HEK293T (cell line): ENCODE data around the gene DMAC2L.

Experiments
- CTCF ChIA-PET: fragments of 350-600 bp; formaldehyde crosslinking; extraction: SDS; loops from one replicate; lab custom pipeline; 2021; ENCODE audit warnings: antibody characterized with exemption, inconsistent platforms; lab: Yijun Ruan, JAX
- POLR2A ChIA-PET: fragments of 350-600 bp; formaldehyde crosslinking; extraction: SDS; loops from one replicate; lab custom pipeline; 2020; ENCODE audit warnings: antibody characterized with exemption, inconsistent platforms; lab: Yijun Ruan, JAX
- DNase-seq: peaks from one replicate; pipeline ENCODE4 v3.0.0; 2012; ENCODE audit warnings: mixed read lengths; ENCODE audit errors: extremely low spot score
- ARNT ChIP-seq: fragments of 450-650 bp; IDR thresholded peaks from 2 replicates; pipeline ENCODE4 v1.6.1; 2017; ENCODE audit warnings: mild to moderate bottlenecking
- BHLHE40 ChIP-seq: fragments of 450-650 bp; IDR thresholded peaks from 2 replicates; pipeline ENCODE4 v1.6.1; 2016; ENCODE audit warnings: mild to moderate bottlenecking, moderate library complexity, borderline replicate concordance
- CTBP1 ChIP-seq: fragments of 450-650 bp; IDR thresholded peaks from 2 replicates; pipeline ENCODE4 v1.6.1; 2016; ENCODE audit warnings: borderline replicate concordance
- ELF4 ChIP-seq: fragments of 450-650 bp; IDR thresholded peaks from 2 replicates; pipeline ENCODE4 v1.6.1; 2017; ENCODE audit warnings: antibody characterized with exemption
- FOXA1 ChIP-seq: fragments of 450-650 bp; IDR thresholded peaks from 2 replicates; pipeline ENCODE4 v1.6.1; 2016; ENCODE audit warnings: mild to moderate bottlenecking
- FOXK2 ChIP-seq: fragments of 450-650 bp; IDR thresholded peaks from 2 replicates; pipeline ENCODE4 v1.6.1; 2016; ENCODE audit warnings: mild to moderate bottlenecking
- FOXM1 ChIP-seq: fragments of 450-650 bp; IDR thresholded peaks from 2 replicates; pipeline ENCODE4 v1.6.1; 2017; ENCODE audit warnings: mild to moderate bottlenecking, borderline replicate concordance
- HDGF ChIP-seq: fragments of 450-650 bp; IDR thresholded peaks from 2 replicates; pipeline ENCODE4 v1.6.1; 2017; ENCODE audit warnings: antibody characterized with exemption, borderline replicate concordance
- L3MBTL2 ChIP-seq: fragments of 450-650 bp; conservative IDR thresholded peaks from 2 replicates; pipeline ENCODE4 v1.6.1; 2016; ENCODE audit warnings: mild to moderate bottlenecking
- LEF1 ChIP-seq: fragments of 450-650 bp; IDR thresholded peaks from 2 replicates; pipeline ENCODE4 v1.6.1; 2017; ENCODE audit warnings: mild to moderate bottlenecking, borderline replicate concordance
- NFRKB ChIP-seq: fragments of 450-650 bp; IDR thresholded peaks from 2 replicates; pipeline ENCODE4 v1.6.1; 2016; ENCODE audit warnings: mild to moderate bottlenecking, moderate library complexity
- PKNOX1 ChIP-seq: fragments of 450-650 bp; IDR thresholded peaks from 2 replicates; pipeline ENCODE4 v1.6.1; 2016
- SP1 ChIP-seq: fragments of 450-650 bp; IDR thresholded peaks from 2 replicates; pipeline ENCODE4 v1.6.1; 2017
- SUZ12 ChIP-seq: fragments of 450-650 bp; IDR thresholded peaks from 2 replicates; pipeline ENCODE4 v1.6.1; 2016; ENCODE audit warnings: mild to moderate bottlenecking
- TARDBP ChIP-seq: fragments of 450-650 bp; IDR thresholded peaks from 2 replicates; pipeline ENCODE4 v1.6.1; 2016
- ZNF384 ChIP-seq: fragments of 450-650 bp; IDR thresholded peaks from 2 replicates; pipeline ENCODE4 v1.6.1; 2016

Gene DMAC2L

DNA sequence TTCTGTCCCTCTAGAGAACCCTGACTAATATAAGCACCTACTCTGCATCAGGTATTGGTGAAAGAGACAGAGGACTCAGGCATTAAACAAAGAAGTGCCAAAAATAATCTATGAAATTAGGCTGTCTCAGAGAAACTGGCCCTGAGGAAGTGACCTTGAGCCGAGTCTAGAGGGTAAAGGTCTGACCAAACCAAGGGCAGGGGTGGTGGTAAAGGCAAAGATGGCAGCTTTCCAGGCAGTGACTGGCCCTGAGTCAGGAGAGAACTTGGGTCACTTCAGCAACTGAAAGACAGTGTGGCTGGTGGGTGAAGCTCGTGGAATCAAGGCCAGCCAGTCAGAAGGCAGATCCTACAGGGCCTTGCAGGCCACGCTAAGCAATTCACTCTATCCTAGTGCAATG, 54.0 kb downstream of the DMAC2L start:
- no peak for DNase-seq
- ChIA-PET POLR2A (interaction anchor here (0.5 kb wide), 1 partner anchor 170 kb away, joined by 3 read pairs; no protein-coding TSS in a partner anchor), CTCF (no interaction called here)
- TF ChIP-seq LEF1 (no peak), PKNOX1 (no peak), BHLHE40 (no peak), ELF4 (no peak), CTBP1 (no peak), FOXA1 (no peak), SP1 (no peak), FOXK2 (no peak), SUZ12 (no peak), ARNT (no peak), L3MBTL2 (no peak), NFRKB (no peak), FOXM1 (no peak), ZNF384 (no peak), HDGF (no peak), TARDBP (no peak)

- POLR2A ChIA-PET = interaction anchor here (0.5 kb wide), 1 partner anchor 169 kb away, joined by 3 read pairs; no protein-coding TSS in a partner anchor
- no peak for DNase-seq
- TF ChIP-seq PKNOX1 = no peak
- no peak for TF ChIP-seq ZNF384
- TF ChIP-seq LEF1 = no peak
- no peak for TF ChIP-seq L3MBTL2
- no peak for TF ChIP-seq TARDBP
- no peak for TF ChIP-seq SUZ12
- no peak for TF ChIP-seq FOXM1
- no peak for TF ChIP-seq HDGF
- no peak for TF ChIP-seq FOXK2
- no peak for TF ChIP-seq NFRKB
- TF ChIP-seq CTBP1 = no peak
- TF ChIP-seq SP1 = no peak
- CTCF ChIA-PET = no interaction called here
These were observed 54.5 kb downstream of the DMAC2L start for GRCh38 chr14:50366589-50366988.

DNA sequence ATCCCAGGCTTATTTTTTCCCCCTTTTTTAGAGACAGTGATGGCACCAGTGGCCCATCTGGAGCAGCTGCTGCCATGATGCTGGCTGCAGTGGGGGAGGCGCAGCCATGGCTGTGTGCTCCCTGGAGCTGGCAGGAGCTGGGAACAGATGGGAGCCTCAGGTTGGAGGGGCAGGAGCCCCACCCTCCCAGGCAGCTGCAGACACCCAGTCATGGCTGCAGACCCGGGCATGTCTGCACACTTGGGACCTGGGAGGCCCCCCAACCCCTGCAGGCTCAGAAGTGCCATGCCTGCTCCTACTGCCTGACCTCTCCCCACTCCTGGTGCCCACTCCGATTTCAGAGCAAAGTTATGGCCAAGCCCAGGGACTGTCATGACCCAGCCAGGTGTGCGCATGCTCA, 59.4 kb downstream of the DMAC2L start:
- CTCF ChIA-PET = no interaction called here
- TF ChIP-seq SP1 (no peak), ZNF384 (no peak), FOXM1 (no peak), L3MBTL2 (no peak), TARDBP (no peak), CTBP1 (no peak), LEF1 (no peak), FOXK2 (no peak), NFRKB (no peak), PKNOX1 (no peak), BHLHE40 (no peak), ARNT (no peak), FOXA1 (no peak), SUZ12 (no peak), HDGF (no peak), ELF4 (no peak)
- POLR2A ChIA-PET = no interaction called here
- DNase-seq = no peak

- DNase-seq = no peak
These were observed 61.8 kb downstream of the DMAC2L start for GRCh38 chr14:50373959-50374358.

GRCh38 chr14:50375760-50376159, 63.6 kb downstream of the DMAC2L start:
- no peak for DNase-seq
- TF ChIP-seq SP1 = no peak
- TF ChIP-seq ELF4 = no peak
- TF ChIP-seq FOXA1 = no peak
- no peak for TF ChIP-seq BHLHE40
- TF ChIP-seq LEF1 = no peak
- no peak for TF ChIP-seq NFRKB
- TF ChIP-seq TARDBP = no peak
- TF ChIP-seq SUZ12 = no peak
- TF ChIP-seq HDGF = no peak
- no peak for TF ChIP-seq CTBP1
- TF ChIP-seq FOXK2 = no peak
- no peak for TF ChIP-seq ARNT
- no peak for TF ChIP-seq PKNOX1
- CTCF ChIA-PET = no interaction called here
- POLR2A ChIA-PET = no interaction called here

More at GRCh38 chr14:50373959-50374358, 61.8 kb downstream of the DMAC2L start:
- TF ChIP-seq SUZ12 (no peak), FOXM1 (no peak), FOXA1 (no peak)
- ChIA-PET POLR2A (interaction anchor here (0.9 kb wide), 1 partner anchor 23 kb away, joined by 3 read pairs; the partner anchor contains the start of gene CDKL1), CTCF (no interaction called here)
